Measurements from ENCODE around the gene UIMC1. TPM values are rescaled to one million over a fixed set of nuclear protein-coding genes. Genes with fewer than 3 reads are reported as not detected.

UIMC1 gene
- total RNA-seq, 1 experiment from 2014 or later: 38.4 TPM

GRCh38 chr5:176934309-176934930, 72.2 kb downstream of the UIMC1 start:
- Histone ChIP-seq H2AFZ (ENCODE audit: low read depth, low read length, poor library complexity, severe bottlenecking) (no peak overlapping the region), H3K4me3 (replicated peaks in 1 of 2; ENCODE audit: low read depth in 1 of 2, low read length in 2 of 2) (no peak overlapping the region), H3K9me3 (ENCODE audit: control insufficient read depth in 1 of 2, insufficient read depth in 1 of 2, low read depth in 1 of 2, low read length in 2 of 2) (no peaks in the 10 kb centered on the region), H3K4me2 (ENCODE audit: low read length) (no peak overlapping the region), H3K79me2 (ENCODE audit: insufficient read depth, low read length) (0 out of 2 replicates have a peak, but pooled peaks cover 9% of the 10 kb centered on the region), H3K27ac (ENCODE audit: low read depth, low read length) (no peak overlapping the region), H3K9ac (ENCODE audit: low read length) (no peak overlapping the region), H4K20me1 (ENCODE audit: insufficient read depth) (0 out of 2 replicates have a peak, but pooled peaks cover 3% of the 10 kb centered on the region), H3K9me2 (ENCODE audit: insufficient read depth) (no peaks in the 10 kb centered on the region), H3K4me1 (ENCODE audit: control insufficient read depth in 1 of 2, insufficient read depth in 2 of 2, low read length in 2 of 2) (no peaks in the 10 kb centered on the region), H3K36me3 (ENCODE audit: control insufficient read depth in 1 of 2, insufficient read depth in 2 of 2, low read length in 2 of 2) (0 out of 4 replicates have a peak, but pooled peaks cover 0 to 6% of the 10 kb centered on the region in 2 experiments), H3K27me3 (ENCODE audit: insufficient read depth, low read length) (no peaks in the 10 kb centered on the region)
- ChIA-PET RAD21 (ENCODE audit: low non-redundant PET in 1 of 2, low total read pairs in 2 of 2, uncharacterized antibody in 2 of 2, unreplicated experiment in 2 of 2) (no interaction called here), POLR2A (no interaction called here), CTCF (no interaction called here)
- no TSS peak for BruUV-seq (replicated peaks)
- intact Hi-C loops (cut with micrococcal nuclease): no loop called here
- ATAC-seq (no peak), DNase-seq (ENCODE audit: low read depth, low spot score) (no peak)
- TF ChIP-seq TCF7L2 (IDR thresholded peaks at IDR 0.05; ENCODE audit: borderline replicate concordance, extremely low read depth, insufficient read depth, insufficient read length): no peak
- no peak for TF ChIP-seq ATF3 (IDR thresholded peaks at IDR 0.05)
- no peak for TF ChIP-seq ZFX (IDR thresholded peaks at IDR 0.05)

GRCh38 chr5:176929654-176930053, 76.9 kb downstream of the UIMC1 start:
- ChIA-PET CTCF (interaction anchor here (1.2 kb wide), 1 partner anchor 269 kb away, joined by 3 read pairs; no protein-coding TSS in a partner anchor), RAD21 (ENCODE audit: low non-redundant PET in 1 of 2, low total read pairs in 2 of 2, uncharacterized antibody in 2 of 2, unreplicated experiment in 2 of 2) (no interaction called here), POLR2A (no interaction called here)
- TF ChIP-seq SP1 (IDR thresholded peaks at IDR 0.05; ENCODE audit: low read depth) (no peak), EZH2phosphoT487 (IDR thresholded peaks at IDR 0.05; ENCODE audit: borderline replicate concordance) (no peak)
- Histone ChIP-seq H3K4me3 (replicated peaks in 1 of 2; ENCODE audit: low read depth in 1 of 2, low read length in 2 of 2) (no peak overlapping the region), H3K4me2 (ENCODE audit: low read length) (no peak overlapping the region), H2AFZ (ENCODE audit: low read depth, low read length, poor library complexity, severe bottlenecking) (no peak overlapping the region), H3K27me3 (ENCODE audit: insufficient read depth, low read length) (no peaks in the 10 kb centered on the region), H3K4me1 (ENCODE audit: control insufficient read depth in 1 of 2, insufficient read depth in 2 of 2, low read length in 2 of 2) (no peaks in the 10 kb centered on the region), H3K9ac (ENCODE audit: low read length) (no peak overlapping the region), H3K79me2 (ENCODE audit: insufficient read depth, low read length) (no peaks in the 10 kb centered on the region; the same call in 1 of the 2 replicates), H3K9me3 (ENCODE audit: control insufficient read depth in 1 of 2, insufficient read depth in 1 of 2, low read depth in 1 of 2, low read length in 2 of 2) (no peaks in the 10 kb centered on the region), H3K9me2 (ENCODE audit: insufficient read depth) (no peaks in the 10 kb centered on the region), H4K20me1 (ENCODE audit: insufficient read depth) (0 out of 2 replicates have a peak, but pooled peaks cover 2% of the 10 kb centered on the region), H3K36me3 (ENCODE audit: control insufficient read depth in 1 of 2, insufficient read depth in 2 of 2, low read length in 2 of 2) (0 out of 4 replicates have a peak, but pooled peaks cover 0 to 3% of the 10 kb centered on the region in 2 experiments), H3K27ac (ENCODE audit: low read depth, low read length) (no peak overlapping the region)
- no TSS peak for BruUV-seq (replicated peaks)
- ATAC-seq (no peak), DNase-seq (ENCODE audit: low read depth, low spot score) (no peak)
- intact Hi-C loops (cut with micrococcal nuclease): no loop called here

All from HCT116 (cell line).